DMS53 (cell line): Measurements from ENCODE around the gene PDE6D.

Source experiments
- DNase-seq: peaks from one replicate; lab custom pipeline; 2025; lab: John Stamatoyannopoulos, UW

The PDE6D gene

DNA sequence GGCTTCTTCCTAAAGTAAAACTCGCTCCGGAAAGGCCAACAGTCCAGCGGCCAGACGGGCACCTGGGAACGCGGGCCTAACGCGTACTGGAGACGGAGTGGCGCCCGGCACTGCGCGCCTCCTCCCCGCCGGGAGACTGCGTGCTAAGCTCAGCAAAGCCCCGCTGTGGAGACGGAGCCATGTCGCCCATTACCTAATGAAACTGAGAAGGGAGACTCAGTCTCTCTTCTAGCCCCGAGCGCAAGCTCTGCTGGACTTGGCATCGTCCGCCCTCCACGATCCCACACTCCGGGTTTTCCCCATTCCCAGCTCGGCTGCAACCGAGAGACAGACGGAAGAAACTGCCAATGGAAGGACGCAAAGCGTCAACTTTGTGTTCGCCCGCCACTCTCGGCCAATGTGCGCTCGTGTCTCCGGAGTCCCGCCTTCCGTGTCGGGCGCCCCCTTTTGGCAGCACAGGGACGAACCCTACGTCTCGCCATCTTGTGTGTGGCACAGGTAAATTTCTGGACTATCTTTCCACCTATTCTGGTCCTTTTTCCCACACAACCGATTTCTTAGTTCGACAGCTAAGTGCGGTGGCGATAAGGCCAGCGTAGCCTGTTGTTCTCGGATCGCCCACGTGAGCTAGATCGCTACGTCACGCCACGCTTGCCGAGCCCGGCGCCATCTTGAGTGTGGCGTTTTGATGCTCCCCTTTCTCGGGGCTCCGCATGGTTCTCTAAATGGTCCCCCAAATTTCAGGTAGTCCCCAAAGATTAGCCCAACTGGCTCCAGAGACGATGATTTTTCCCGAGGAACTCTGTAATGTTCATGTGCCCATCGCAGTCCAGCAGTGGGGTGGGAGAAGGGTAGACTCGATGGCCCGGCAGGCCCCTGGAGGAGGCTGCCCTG, 74.1 kb downstream of the PDE6D start:
- peak; percentile 98 for DNase-seq

- no peak for DNase-seq
Measured at GRCh38 chr2:231704017-231704416, 77.1 kb downstream of the PDE6D start.

- DNase-seq: peak; percentile 26
Measured at GRCh38 chr2:231701456-231702373, 79.4 kb downstream of the PDE6D start.

GRCh38 chr2:231699006-231699405, 82.1 kb downstream of the PDE6D start:
- DNase-seq: no peak

DNA sequence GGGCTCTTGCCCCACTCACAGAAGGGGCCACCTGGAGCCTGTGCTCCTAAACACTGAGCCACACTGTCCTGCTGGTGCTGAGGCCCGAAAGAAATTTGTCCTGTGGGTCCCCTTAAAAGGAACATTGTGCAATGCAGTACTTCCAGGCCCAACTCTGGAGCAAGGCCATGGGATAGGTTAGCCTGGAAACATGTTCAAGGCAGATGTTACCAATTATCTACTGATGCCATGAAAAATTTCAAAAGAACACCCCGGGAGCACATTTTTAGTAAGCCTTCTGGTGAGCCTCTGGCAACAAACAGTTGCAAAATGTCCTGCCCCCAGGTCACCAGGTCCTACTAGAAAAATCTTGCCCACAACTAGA, 85.1 kb downstream of the PDE6D start:
- DNase-seq: no peak

GRCh38 chr2:231693956-231694355, 87.1 kb downstream of the PDE6D start:
- DNase-seq: no peak

GRCh38 chr2:231692847-231693246, 88.2 kb downstream of the PDE6D start:
- DNase-seq: no peak

GRCh38 chr2:231691251-231691772, 89.8 kb downstream of the PDE6D start:
- DNase-seq: no peak

- no peak for DNase-seq
Measured at GRCh38 chr2:231689124-231689893, 91.8 kb downstream of the PDE6D start.

GRCh38 chr2:231688719-231689118, 92.4 kb downstream of the PDE6D start:
- no peak for DNase-seq

DNA sequence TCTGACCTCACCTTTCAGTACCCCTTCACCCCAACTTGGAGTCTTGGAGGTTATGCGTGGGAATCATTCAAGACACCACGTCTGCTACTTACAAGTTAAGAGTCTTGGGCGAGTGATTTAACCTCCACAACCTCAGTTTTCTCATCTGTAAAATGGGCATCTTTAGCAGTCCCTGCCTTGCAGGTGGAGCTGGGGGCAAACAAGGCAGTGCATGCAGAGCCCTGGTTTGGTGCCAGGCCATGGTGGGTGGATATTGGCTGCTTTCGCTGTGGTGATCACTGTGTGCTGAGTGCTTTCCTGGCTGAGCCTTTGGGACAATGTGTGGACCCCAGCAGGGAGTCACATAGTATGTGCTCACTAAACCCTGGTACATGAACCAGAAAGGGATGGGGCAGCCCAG, 93.1 kb downstream of the PDE6D start:
- DNase-seq: no peak

GRCh38 chr2:231687133-231687852, 93.8 kb downstream of the PDE6D start:
- DNase-seq: peak; percentile 61

GRCh38 chr2:231686192-231687100, 94.6 kb downstream of the PDE6D start:
- DNase-seq: no peak

GRCh38 chr2:231685349-231686191, 95.5 kb downstream of the PDE6D start:
- no peak for DNase-seq

GRCh38 chr2:231684314-231685223, 96.5 kb downstream of the PDE6D start:
- DNase-seq: no peak

GRCh38 chr2:231683292-231684235, 97.5 kb downstream of the PDE6D start:
- no peak for DNase-seq
